Spleen (tissue), 7 donors: ENCODE results near the gene ARMC9.

ENCODE experiments used
- POLR2A ChIP-seq, 3 donors: fragments of 450-650 bp; IDR thresholded peaks; one replicate each; pipeline ENCODE4 v1.5.1; 2017; ENCODE audit warnings: antibody characterized with exemption in 3 of 3, mild to moderate bottlenecking in 1 of 3
- POLR2AphosphoS5 ChIP-seq, 3 donors: sonication (generic); formaldehyde crosslinking; IDR thresholded peaks; one replicate each; pipeline ENCODE4 v1.5.1; 2017; ENCODE audit warnings: antibody characterized with exemption in 3 of 3
- TF ChIP-seq, protein P1 (sequence below), 11 experiments: fragments of 200-600 bp in 7 of 11; fragments of 450-650 bp in 4 of 11; sonication (generic) in 4 of 11; IDR thresholded peaks in 8 of 11; conservative IDR thresholded peaks in 3 of 11; 1 replicate in 7 of 11; 2 replicates in 4 of 11; pipeline versions ENCODE4 v1.4.0 to v1.8.0; 2016 to 2021; ENCODE audit warnings: antibody characterized with exemption in 11 of 11, inconsistent platforms in 4 of 11, mild to moderate bottlenecking in 1 of 11
- donor health status: DM: no; HTN: no; CAD: no; lungs with moderate emphysema.
- donor health status: DM: no; HTN: no; CAD: no.
- donor health status: DM: no; HTN: no; CAD: no.

DNA sequence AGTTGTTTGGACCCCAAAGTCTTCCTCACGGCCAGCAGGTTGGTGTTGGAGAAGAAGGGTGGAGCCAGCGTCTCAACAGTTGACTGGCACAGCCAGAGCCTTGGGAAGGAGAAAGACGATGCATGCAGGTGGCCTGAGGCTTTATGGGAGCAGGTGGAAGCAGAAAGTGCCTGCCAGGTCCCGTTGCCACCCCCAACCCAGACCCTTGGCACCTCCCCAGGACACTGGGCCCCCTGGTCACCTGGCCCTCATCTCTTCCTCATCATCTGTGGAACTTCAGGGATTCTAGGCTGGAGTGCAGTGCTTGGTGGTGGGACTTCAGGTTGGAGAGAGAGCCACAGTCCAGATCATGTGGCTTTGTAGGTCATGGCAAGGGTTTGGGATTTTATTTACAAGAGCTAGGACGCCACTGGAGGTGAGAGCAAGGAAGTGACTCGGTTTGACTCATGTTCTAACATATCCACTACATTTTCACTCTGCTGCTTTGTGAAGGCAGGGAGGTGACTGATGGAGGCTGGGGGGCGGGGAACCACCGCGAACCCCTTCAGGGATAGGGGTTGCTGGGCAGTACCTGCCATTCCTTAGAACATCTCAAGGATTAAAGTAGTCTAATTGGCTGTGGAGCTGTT is 134.6 kb downstream of the ARMC9 start:
- TF ChIP-seq, protein P1, sequence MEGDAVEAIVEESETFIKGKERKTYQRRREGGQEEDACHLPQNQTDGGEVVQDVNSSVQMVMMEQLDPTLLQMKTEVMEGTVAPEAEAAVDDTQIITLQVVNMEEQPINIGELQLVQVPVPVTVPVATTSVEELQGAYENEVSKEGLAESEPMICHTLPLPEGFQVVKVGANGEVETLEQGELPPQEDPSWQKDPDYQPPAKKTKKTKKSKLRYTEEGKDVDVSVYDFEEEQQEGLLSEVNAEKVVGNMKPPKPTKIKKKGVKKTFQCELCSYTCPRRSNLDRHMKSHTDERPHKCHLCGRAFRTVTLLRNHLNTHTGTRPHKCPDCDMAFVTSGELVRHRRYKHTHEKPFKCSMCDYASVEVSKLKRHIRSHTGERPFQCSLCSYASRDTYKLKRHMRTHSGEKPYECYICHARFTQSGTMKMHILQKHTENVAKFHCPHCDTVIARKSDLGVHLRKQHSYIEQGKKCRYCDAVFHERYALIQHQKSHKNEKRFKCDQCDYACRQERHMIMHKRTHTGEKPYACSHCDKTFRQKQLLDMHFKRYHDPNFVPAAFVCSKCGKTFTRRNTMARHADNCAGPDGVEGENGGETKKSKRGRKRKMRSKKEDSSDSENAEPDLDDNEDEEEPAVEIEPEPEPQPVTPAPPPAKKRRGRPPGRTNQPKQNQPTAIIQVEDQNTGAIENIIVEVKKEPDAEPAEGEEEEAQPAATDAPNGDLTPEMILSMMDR (IDR thresholded peaks at IDR 0.05 in 8 of 11, conservative IDR thresholded peaks at IDR 0.05 in 3 of 11), result no peak
- TF ChIP-seq POLR2A (IDR thresholded peaks at IDR 0.05) (no peak), POLR2AphosphoS5 (IDR thresholded peaks at IDR 0.05) (no peak)
